PC-3 (cell line): ENCODE measurements around the gene TIE1. TPM values are rescaled to one million over a fixed set of nuclear protein-coding genes. Genes with fewer than 3 reads are reported as not detected.

ENCODE experiments used
- ATAC-seq: fragments of 200-7000 bp; cut with Tn5 transposase; 2 replicates; pipeline ENCODE4 v1.9.1; 2020; ENCODE audit warnings: mild to moderate bottlenecking, moderate library complexity
- BruUV-seq: library from RNA; stranded (reverse); fragments of 400-500 nt; replicated peaks from 2 replicates; lab custom pipeline; 2021; lab: Mats Ljungman, UMichigan
- CTCF ChIA-PET: fragments of 300-600 bp; sonication (Branson Sonifier 250); formaldehyde crosslinking; loops from one replicate; lab custom pipeline; 2022; ENCODE audit warnings: antibody characterized with exemption; lab: Charles Lee
- POLR2A ChIA-PET: fragments of 300-600 bp; sonication (Branson Sonifier 250); formaldehyde crosslinking; loops from one replicate; lab custom pipeline; 2022; ENCODE audit warnings: antibody characterized with exemption; ENCODE audit not compliant: unreplicated experiment; lab: Charles Lee
- DNase-seq: peaks from one replicate; pipeline ENCODE4 v3.0.0-alpha.2; 2015
- H2AFZ ChIP-seq: fragments of 300-600 bp; sonication (generic); 2 replicates; pipeline ENCODE4 v1.6.0; 2016; ENCODE audit warnings: antibody characterized with exemption, low read length
- H3F3A ChIP-seq: fragments of 300-600 bp; sonication (generic); one replicate; pipeline ENCODE4 v1.6.0; 2017; ENCODE audit warnings: antibody characterized with exemption, low read length, control low read depth, mild to moderate bottlenecking; ENCODE audit not compliant: unreplicated experiment
- H3K27ac ChIP-seq: fragments of 300-600 bp; sonication (generic); 2 replicates; pipeline ENCODE4 v1.5.1; 2016; ENCODE audit warnings: mild to moderate bottlenecking, low read length
- H3K27me3 ChIP-seq: fragments of 300-600 bp; sonication (generic); 2 replicates; pipeline ENCODE4 v1.6.1; 2016; ENCODE audit warnings: low read length, mixed read lengths
- H3K36me3 ChIP-seq: fragments of 300-600 bp; sonication (generic); 2 replicates; pipeline ENCODE4 v1.6.1; 2016; ENCODE audit warnings: low read depth, mixed run types, low read length, mixed read lengths
- H3K4me1 ChIP-seq: fragments of 300-600 bp; sonication (generic); 2 replicates; pipeline ENCODE4 v1.5.1; 2016; ENCODE audit warnings: low read length; ENCODE audit not compliant: insufficient read depth
- H3K4me2 ChIP-seq: fragments of 300-600 bp; sonication (generic); 2 replicates; pipeline ENCODE4 v1.6.0; 2016; ENCODE audit warnings: low read length
- H3K4me3 ChIP-seq: fragments of 300-600 bp; sonication (generic); 2 replicates; pipeline ENCODE4 v1.5.1; 2016; ENCODE audit warnings: mild to moderate bottlenecking, low read length, mixed read lengths
- H3K79me2 ChIP-seq: fragments of 300-600 bp; sonication (generic); 2 replicates; pipeline ENCODE4 v1.6.1; 2017; ENCODE audit warnings: low read length, mixed read lengths
- H3K9ac ChIP-seq: fragments of 300-600 bp; sonication (generic); 2 replicates; pipeline ENCODE4 v1.6.0; 2016; ENCODE audit warnings: mild to moderate bottlenecking, low read length
- H3K9me2 ChIP-seq: fragments of 300-600 bp; sonication (generic); replicated peaks from 2 replicates; pipeline ENCODE4 v1.6.1; 2016; ENCODE audit warnings: mixed run types, low read length, mixed read lengths
- H3K9me3 ChIP-seq: fragments of 300-600 bp; sonication (generic); 2 replicates; pipeline ENCODE4 v1.6.1; 2016; ENCODE audit warnings: low read length, mixed read lengths
- H4K20me1 ChIP-seq: fragments of 300-600 bp; sonication (generic); 2 replicates; pipeline ENCODE4 v1.6.1; 2016; ENCODE audit warnings: low read length, mixed read lengths
- CTCF ChIP-seq: fragments of 300-600 bp; sonication (generic); conservative IDR thresholded peaks from 2 replicates; pipeline ENCODE4 v1.5.1; 2017; ENCODE audit warnings: antibody characterized with exemption, low read depth, mild to moderate bottlenecking, low read length
- EZH2 ChIP-seq: fragments of 300-600 bp; sonication (generic); IDR thresholded peaks from one replicate; pipeline ENCODE4 v1.6.1; 2017; ENCODE audit warnings: antibody characterized with exemption, mild to moderate bottlenecking, low read length; ENCODE audit not compliant: unreplicated experiment
- EZH2phosphoT487 ChIP-seq: fragments of 300-600 bp; sonication (generic); IDR thresholded peaks from 2 replicates; pipeline ENCODE4 v1.6.1; 2018; ENCODE audit warnings: mild to moderate bottlenecking, antibody characterized with exemption, low read length, borderline replicate concordance
- intact Hi-C: fragments of 100-400 bp; cut with micrococcal nuclease; formaldehyde crosslinking; loops from 2 replicates; pipeline ENCODE4 v1.9.0; 2023
- total RNA-seq: library from RNA; depleted of rRNA; stranded (reverse); fragments of >200 nt; gene quantifications from 2 replicates; pipeline ENCODE4 v1.2.3, GENCODE V29; 2014

TIE1 gene
- total RNA-seq, 1 experiment from 2014 or later, result 1.5 TPM

- Histone ChIP-seq H3K9me2 (no peaks in the 10 kb centered on the region), H3F3A (no peaks in the 10 kb centered on the region), H3K9me3 (no peaks in the 10 kb centered on the region), H4K20me1 (no peaks in the 10 kb centered on the region), H3K4me3 (no peak overlapping the region), H3K27ac (no peak overlapping the region), H2AFZ (no peak overlapping the region), H3K27me3 (no peaks in the 10 kb centered on the region), H3K79me2 (no peaks in the 10 kb centered on the region), H3K4me2 (no peak overlapping the region), H3K9ac (no peak overlapping the region), H3K36me3 (no peaks in the 10 kb centered on the region), H3K4me1 (no peaks in the 10 kb centered on the region)
- POLR2A ChIA-PET, result no interaction called here
- TF ChIP-seq EZH2 (no peak), CTCF (no peak), EZH2phosphoT487 (no peak)
- no TSS peak for BruUV-seq
- DNase-seq (no peak), ATAC-seq (no peak)
- CTCF ChIA-PET, result no interaction called here
- intact Hi-C loops, result no loop called here
Observed at GRCh38 chr1:43305926-43306687, 5.3 kb downstream of the TIE1 start.

- Histone ChIP-seq H3K4me3 (no peak overlapping the region), H3K4me1 (no peaks in the 10 kb centered on the region), H3K9me3 (no peaks in the 10 kb centered on the region), H3K9me2 (no peaks in the 10 kb centered on the region), H3K9ac (no peak overlapping the region), H4K20me1 (no peaks in the 10 kb centered on the region), H2AFZ (no peak overlapping the region), H3K36me3 (no peaks in the 10 kb centered on the region), H3K79me2 (no peaks in the 10 kb centered on the region), H3K27me3 (no peaks in the 10 kb centered on the region), H3K27ac (no peak overlapping the region), H3K4me2 (no peak overlapping the region), H3F3A (no peaks in the 10 kb centered on the region)
- TF ChIP-seq CTCF (no peak), EZH2phosphoT487 (no peak), EZH2 (no peak)
- BruUV-seq, result no TSS peak
- ChIA-PET CTCF (no interaction called here), POLR2A (no interaction called here)
- no peak for ATAC-seq
- DNase-seq, result no peak
- intact Hi-C loops, result no loop called here
Observed at GRCh38 chr1:43306688-43307457, 6.1 kb downstream of the TIE1 start.
